HCT116 (cell line): ENCODE results near the gene OSBP2. TPM values are rescaled to one million over a fixed set of nuclear protein-coding genes. Genes with fewer than 3 reads are reported as not detected.

ENCODE experiments used
- ATAC-seq: fragments of 200-7000 bp; cut with Tn5 transposase; 2 replicates; pipeline ENCODE4 v1.9.1; 2020; ENCODE audit warnings: mild to moderate bottlenecking, moderate library complexity
- Bru-seq: library from RNA; stranded (reverse); fragments of 400-500 nt; gene quantifications from one replicate; lab custom pipeline; 2021; lab: Mats Ljungman, UMichigan
- BruChase-seq, 2 experiments: library from RNA; stranded (reverse); fragments of 400-500 nt; gene quantifications; one replicate each; lab custom pipeline; 2021; lab: Mats Ljungman, UMichigan
- BruUV-seq: library from RNA; stranded (reverse); fragments of 400-500 nt; replicated peaks from 2 replicates; lab custom pipeline; 2021; lab: Mats Ljungman, UMichigan
- CTCF ChIA-PET: fragments of 300-600 bp; sonication (Branson Sonifier 250); formaldehyde crosslinking; loops from one replicate; lab custom pipeline; 2021; ENCODE audit warnings: antibody characterized with exemption; lab: Charles Lee
- POLR2A ChIA-PET: fragments of 300-600, 350-600 bp; sonication (Branson Sonifier 250); formaldehyde crosslinking; loops from one replicate; lab custom pipeline; 2021; ENCODE audit warnings: antibody characterized with exemption; lab: Charles Lee
- RAD21 ChIA-PET, 2 experiments: fragments of 300-600 bp; sonication (Branson Sonifier 250); formaldehyde crosslinking; loops; one replicate each; lab custom pipeline; 2023; ENCODE audit warnings: low total read pairs in 2 of 2; ENCODE audit not compliant: uncharacterized antibody in 2 of 2, unreplicated experiment in 2 of 2, low non-redundant PET in 1 of 2; lab: Charles Lee
- DNase-seq: peaks from one replicate; pipeline ENCODE4 v3.0.0-alpha.2; 2010; ENCODE audit warnings: low read depth, low spot score
- H2AFZ ChIP-seq: fragments of 200-600 bp; shearing (Covaris generic), sonication (generic); 2 replicates; pipeline ENCODE4 v1.6.1; 2017; ENCODE audit warnings: low read depth, mixed run types, mixed read lengths, antibody characterized with exemption, low read length; ENCODE audit not compliant: poor library complexity, severe bottlenecking
- H3K27ac ChIP-seq: 2 replicates; pipeline ENCODE4 v1.5.1; 2012; ENCODE audit warnings: low read depth, low read length
- H3K27me3 ChIP-seq: fragments of 200-600 bp; sonication (generic); 2 replicates; pipeline ENCODE4 v1.6.1; 2016; ENCODE audit warnings: mixed run types, low read length, mixed read lengths; ENCODE audit not compliant: insufficient read depth
- H3K36me3 ChIP-seq, 2 experiments: fragments of 200-500 bp in 1 of 2; fragments of 200-600 bp in 1 of 2; sonication (Bioruptor generic) in 1 of 2; sonication (generic) in 1 of 2; 2 replicates each; pipeline versions ENCODE4 v1.5.1 to v1.6.1; 2014 to 2016; ENCODE audit warnings: low read length in 2 of 2, inconsistent platforms in 1 of 2, mixed read lengths in 1 of 2, mixed run types in 1 of 2; ENCODE audit not compliant: insufficient read depth in 2 of 2, control insufficient read depth in 1 of 2
- H3K4me1 ChIP-seq, 2 experiments: fragments of 200-600 bp in 1 of 2; sonication (generic) in 1 of 2; 2 replicates each; pipeline versions ENCODE4 v1.5.1 to v1.6.1; 2012 to 2017; ENCODE audit warnings: low read length in 2 of 2, inconsistent platforms in 1 of 2, mild to moderate bottlenecking in 1 of 2, mixed read lengths in 1 of 2, mixed run types in 1 of 2, moderate library complexity in 1 of 2; ENCODE audit not compliant: insufficient read depth in 2 of 2, control insufficient read depth in 1 of 2
- H3K4me2 ChIP-seq: fragments of 200-600 bp; sonication (generic); 2 replicates; pipeline ENCODE4 v1.6.1; 2017; ENCODE audit warnings: mixed run types, low read length, mixed read lengths
- H3K4me3 ChIP-seq, 2 experiments: fragments of 200-600 bp in 1 of 2; sonication (generic) in 1 of 2; replicated peaks in 1 of 2; 2 replicates each; pipeline ENCODE4 v1.5.1; 2011 to 2016; ENCODE audit warnings: low read length in 2 of 2, control low read depth in 1 of 2, low read depth in 1 of 2, mild to moderate bottlenecking in 1 of 2, mixed read lengths in 1 of 2, mixed run types in 1 of 2
- H3K79me2 ChIP-seq: fragments of 200-600 bp; sonication (generic); 2 replicates; pipeline ENCODE4 v1.6.1; 2017; ENCODE audit warnings: mild to moderate bottlenecking, mixed run types, low read length, moderate library complexity, mixed read lengths; ENCODE audit not compliant: insufficient read depth
- H3K9ac ChIP-seq: fragments of 200-600 bp; sonication (generic); 2 replicates; pipeline ENCODE4 v1.6.1; 2016; ENCODE audit warnings: low read length, mixed read lengths
- H3K9me2 ChIP-seq: fragments of 200-600 bp; sonication (generic), shearing (Covaris generic); 2 replicates; pipeline ENCODE4 v1.6.1; 2017; ENCODE audit warnings: mixed run types, mild to moderate bottlenecking, moderate library complexity; ENCODE audit not compliant: insufficient read depth
- H3K9me3 ChIP-seq, 2 experiments: fragments of 200-500 bp in 1 of 2; fragments of 200-600 bp in 1 of 2; sonication (Bioruptor generic) in 1 of 2; sonication (generic) in 1 of 2; 2 replicates each; pipeline ENCODE4 v1.6.1; 2014 to 2017; ENCODE audit warnings: low read length in 2 of 2, mixed read lengths in 2 of 2, inconsistent platforms in 1 of 2, low read depth in 1 of 2, mild to moderate bottlenecking in 1 of 2, mixed run types in 1 of 2, moderate library complexity in 1 of 2; ENCODE audit not compliant: control insufficient read depth in 1 of 2, insufficient read depth in 1 of 2
- H4K20me1 ChIP-seq: fragments of 200-600 bp; sonication (generic), shearing (Covaris generic); 2 replicates; pipeline ENCODE4 v1.6.1; 2017; ENCODE audit warnings: mixed run types, mild to moderate bottlenecking, moderate library complexity; ENCODE audit not compliant: insufficient read depth
- ELF1 ChIP-seq: IDR thresholded peaks from 2 replicates; pipeline ENCODE4 v1.6.1; 2012; ENCODE audit warnings: low read depth, borderline replicate concordance
- JUND ChIP-seq: IDR thresholded peaks from 2 replicates; pipeline ENCODE4 v1.6.1; 2012
- POLR2AphosphoS5 ChIP-seq: IDR thresholded peaks from 2 replicates; pipeline ENCODE4 v1.6.1; 2011; ENCODE audit warnings: mild to moderate bottlenecking, low read depth, low read length, moderate library complexity
- SIN3A ChIP-seq: IDR thresholded peaks from 2 replicates; pipeline ENCODE4 v1.6.1; 2012; ENCODE audit warnings: low read depth
- TCF7L2 ChIP-seq: IDR thresholded peaks from 2 replicates; pipeline ENCODE4 v1.7.0; 2011; ENCODE audit warnings: borderline replicate concordance, inconsistent platforms; ENCODE audit not compliant: insufficient read depth, insufficient read length; ENCODE audit errors: extremely low read depth
- ZNF274 ChIP-seq: fragments of 200-500 bp; sonication (Bioruptor generic); IDR thresholded peaks from 2 replicates; pipeline ENCODE4 v1.6.1; 2014; ENCODE audit warnings: mild to moderate bottlenecking, low read depth, low read length, inconsistent platforms
- intact Hi-C: fragments of 100-400 bp; cut with micrococcal nuclease; formaldehyde crosslinking; loops from 2 replicates; pipeline ENCODE4 v1.10.0; 2022
- long read RNA-seq: library from polyadenylated mRNA; unstranded; transcript quantifications from one replicate; pipeline ENCODE4 v2.0.0, GENCODE V29; 2021; ENCODE audit not compliant: unreplicated experiment
- polyA plus RNA-seq: library from polyadenylated mRNA; unstranded; fragments of >200 nt; gene quantifications from 2 replicates; pipeline ENCODE4 v1.2.1, GENCODE V29; 2012; ENCODE audit warnings: missing spikeins
- total RNA-seq: library from RNA; stranded (reverse); gene quantifications from one replicate; pipeline ENCODE4 v1.2.1, GENCODE V29; 2021; ENCODE audit not compliant: unreplicated experiment

Gene OSBP2, protein sequence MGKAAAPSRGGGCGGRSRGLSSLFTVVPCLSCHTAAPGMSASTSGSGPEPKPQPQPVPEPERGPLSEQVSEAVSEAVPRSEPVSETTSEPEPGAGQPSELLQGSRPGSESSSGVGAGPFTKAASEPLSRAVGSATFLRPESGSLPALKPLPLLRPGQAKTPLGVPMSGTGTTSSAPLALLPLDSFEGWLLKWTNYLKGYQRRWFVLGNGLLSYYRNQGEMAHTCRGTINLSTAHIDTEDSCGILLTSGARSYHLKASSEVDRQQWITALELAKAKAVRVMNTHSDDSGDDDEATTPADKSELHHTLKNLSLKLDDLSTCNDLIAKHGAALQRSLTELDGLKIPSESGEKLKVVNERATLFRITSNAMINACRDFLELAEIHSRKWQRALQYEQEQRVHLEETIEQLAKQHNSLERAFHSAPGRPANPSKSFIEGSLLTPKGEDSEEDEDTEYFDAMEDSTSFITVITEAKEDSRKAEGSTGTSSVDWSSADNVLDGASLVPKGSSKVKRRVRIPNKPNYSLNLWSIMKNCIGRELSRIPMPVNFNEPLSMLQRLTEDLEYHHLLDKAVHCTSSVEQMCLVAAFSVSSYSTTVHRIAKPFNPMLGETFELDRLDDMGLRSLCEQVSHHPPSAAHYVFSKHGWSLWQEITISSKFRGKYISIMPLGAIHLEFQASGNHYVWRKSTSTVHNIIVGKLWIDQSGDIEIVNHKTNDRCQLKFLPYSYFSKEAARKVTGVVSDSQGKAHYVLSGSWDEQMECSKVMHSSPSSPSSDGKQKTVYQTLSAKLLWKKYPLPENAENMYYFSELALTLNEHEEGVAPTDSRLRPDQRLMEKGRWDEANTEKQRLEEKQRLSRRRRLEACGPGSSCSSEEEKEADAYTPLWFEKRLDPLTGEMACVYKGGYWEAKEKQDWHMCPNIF
- total RNA-seq, result 12.9 TPM
- polyA plus RNA-seq, result 11.6 and 13.4 TPM in 2 replicates
- percentile 59 among the genes with signal in this experiment for Bru-seq, nascent RNA
- BruChase-seq, experiment 1, labeled RNA remaining after a 6-hour chase, result percentile 58 among the genes with signal in this experiment
- BruChase-seq, experiment 2, labeled RNA remaining after a 2-hour chase, result percentile 53 among the genes with signal in this experiment
- long read RNA-seq, full-length matches to known transcripts, result 6 of 29 reads
- long read RNA-seq, partial matches to known transcripts, result 6 of 29 reads
- long read RNA-seq, other reads (novel, unspliced or antisense), result 17 of 29 reads

DNA sequence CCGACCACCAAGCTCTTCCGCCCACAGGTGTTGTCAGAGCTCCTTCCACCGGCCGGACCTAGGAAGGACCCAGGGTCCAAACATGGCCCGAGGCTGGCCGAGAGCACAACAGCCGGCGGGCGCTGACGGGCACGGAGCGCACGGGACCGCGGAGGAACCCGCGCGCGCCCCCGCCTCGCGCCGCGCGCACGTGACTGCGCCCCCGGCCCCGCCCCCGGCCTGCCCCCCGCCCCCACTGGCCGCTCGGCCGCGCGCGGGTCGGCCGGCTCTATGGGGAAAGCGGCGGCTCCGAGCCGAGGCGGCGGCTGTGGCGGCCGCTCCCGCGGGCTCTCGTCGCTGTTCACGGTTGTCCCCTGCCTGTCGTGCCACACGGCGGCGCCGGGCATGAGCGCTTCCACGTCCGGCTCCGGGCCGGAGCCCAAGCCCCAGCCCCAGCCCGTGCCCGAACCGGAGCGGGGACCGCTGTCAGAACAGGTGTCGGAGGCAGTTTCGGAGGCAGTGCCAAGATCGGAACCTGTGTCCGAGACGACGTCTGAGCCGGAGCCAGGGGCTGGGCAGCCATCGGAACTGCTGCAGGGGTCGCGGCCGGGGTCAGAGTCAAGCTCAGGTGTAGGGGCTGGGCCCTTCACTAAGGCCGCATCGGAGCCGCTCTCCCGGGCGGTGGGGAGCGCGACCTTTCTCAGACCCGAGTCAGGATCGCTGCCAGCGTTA, at the start of gene OSBP2:
Gene OSBP2 (plus strand): TSS at position 235 of the 711 bp plus-strand sequence. CDS start 36 bp downstream, at position 271.
- H3K4me2 ChIP-seq, result peak within 1 kb of the TSS; percentile 96

More for the DNA sequence above, at the start of gene OSBP2:
- H3K27ac ChIP-seq, result peak within 1 kb of the TSS; percentile 75
- no peaks in the 10 kb centered on the region for H3K36me3 ChIP-seq
- H3K79me2 ChIP-seq, result peaks cover 17% of the 10 kb centered on the region; the same call in 1 of the 2 replicates
- H3K9me2 ChIP-seq, result no peaks in the 10 kb centered on the region
- H4K20me1 ChIP-seq, result no peaks in the 10 kb centered on the region
- H3K27me3 ChIP-seq, result no peaks in the 10 kb centered on the region
- H3K9ac ChIP-seq, result peak within 1 kb of the TSS; percentile 83
- TF ChIP-seq TCF7L2 (peak; percentile 4), ZNF274 (no peak), SIN3A (no peak), POLR2AphosphoS5 (peak; percentile 50), ELF1 (no peak), JUND (no peak)
- H3K9me3 ChIP-seq, result no peaks in the 10 kb centered on the region
- H3K4me3 ChIP-seq, result peak within 1 kb of the TSS; percentile 66 to 80
- intact Hi-C loops, result no loop called here
- ChIA-PET CTCF (no interaction called here), RAD21 (no interaction called here), POLR2A (no interaction called here)
- ATAC-seq (peak; percentile 79), DNase-seq (no peak)
- no peak within 1 kb of the TSS for H2AFZ ChIP-seq
- peaks cover 15 to 40% of the 10 kb centered on the region in 2 experiments for H3K4me1 ChIP-seq
- no TSS peak for BruUV-seq
